ENCODE data around the gene ARMCX1.
A peak's percentile ranks its signal among the peaks of the same experiment; 100 is the strongest.
"Not testable (repeated sequence)": the region's sequence is repeated elsewhere in the genome, so short reads cannot be mapped to it uniquely, and the experiment has no call there.

Gene ARMCX1

GRCh38 chrX:101550362-101550750 lies at the start of gene ARMCX1:
ARMCX1 (plus strand) TSS chrX:101550547; CDS start chrX:101552931, 2,384 bp downstream.
- peak; percentile 55 for DNase-seq (ENCODE audit: low spot score)

DNA sequence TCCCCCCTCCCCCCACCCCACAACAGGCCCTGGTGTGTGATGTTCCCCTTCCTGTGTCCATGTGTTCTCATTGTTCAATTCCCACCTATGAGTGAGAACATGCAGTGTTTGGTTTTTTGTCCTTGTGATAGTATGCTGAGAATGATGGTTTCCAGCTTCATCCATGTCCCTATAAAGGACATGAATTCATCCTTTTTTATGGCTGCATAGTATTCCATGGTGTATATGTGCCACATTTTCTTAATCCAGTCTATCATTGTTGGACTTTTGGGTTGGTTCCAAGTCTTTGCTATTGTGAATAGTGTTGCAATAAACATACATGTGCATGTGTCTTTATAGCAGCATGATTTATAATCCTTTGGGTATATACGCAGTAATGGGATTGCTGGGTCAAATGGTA lies 47.4 kb upstream of the ARMCX1 start:
- not testable (repeated sequence) for DNase-seq (ENCODE audit: low spot score)

GRCh38 chrX:101507372-101507771 lies 43.0 kb upstream of the ARMCX1 start:
- DNase-seq (ENCODE audit: low spot score): no peak

- no peak for DNase-seq (ENCODE audit: low spot score)
These were observed 42.4 kb upstream of the ARMCX1 start for GRCh38 chrX:101507986-101508385.

DNA sequence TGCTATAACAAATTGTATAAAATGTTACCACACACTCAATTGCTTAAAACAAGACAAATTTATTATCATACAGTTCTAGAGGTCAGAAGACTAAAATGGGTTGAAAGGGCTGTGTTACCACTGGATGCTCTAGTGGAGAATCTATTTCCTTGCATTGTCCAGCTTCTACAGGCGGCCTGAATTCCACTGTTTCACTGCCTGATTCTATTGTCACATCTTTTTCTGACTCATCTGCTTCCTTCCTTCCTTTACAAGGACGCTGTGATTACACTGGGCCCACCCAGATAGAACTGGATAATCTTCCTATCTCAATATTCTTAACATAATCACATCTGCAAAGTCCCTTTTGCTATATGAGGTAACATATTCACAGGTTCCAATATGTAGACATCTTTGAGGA lies 19.4 kb upstream of the ARMCX1 start:
- no peak for DNase-seq (ENCODE audit: low spot score)

- no peak for DNase-seq (ENCODE audit: low spot score)
These were observed 11.2 kb upstream of the ARMCX1 start for GRCh38 chrX:101539116-101539515.

GRCh38 chrX:101550751-101551379 lies 518 bp downstream of the ARMCX1 start:
- DNase-seq (ENCODE audit: low spot score): peak; percentile 51

GRCh38 chrX:101551380-101551767 lies 1.0 kb downstream of the ARMCX1 start:
- no peak for DNase-seq (ENCODE audit: low spot score)

- DNase-seq (ENCODE audit: low spot score): no peak
These were observed 2.4 kb downstream of the ARMCX1 start for GRCh38 chrX:101552714-101553113.

- DNase-seq (ENCODE audit: low spot score): no peak
These were observed 14.3 kb downstream of the ARMCX1 start for GRCh38 chrX:101564651-101565050.

DNA sequence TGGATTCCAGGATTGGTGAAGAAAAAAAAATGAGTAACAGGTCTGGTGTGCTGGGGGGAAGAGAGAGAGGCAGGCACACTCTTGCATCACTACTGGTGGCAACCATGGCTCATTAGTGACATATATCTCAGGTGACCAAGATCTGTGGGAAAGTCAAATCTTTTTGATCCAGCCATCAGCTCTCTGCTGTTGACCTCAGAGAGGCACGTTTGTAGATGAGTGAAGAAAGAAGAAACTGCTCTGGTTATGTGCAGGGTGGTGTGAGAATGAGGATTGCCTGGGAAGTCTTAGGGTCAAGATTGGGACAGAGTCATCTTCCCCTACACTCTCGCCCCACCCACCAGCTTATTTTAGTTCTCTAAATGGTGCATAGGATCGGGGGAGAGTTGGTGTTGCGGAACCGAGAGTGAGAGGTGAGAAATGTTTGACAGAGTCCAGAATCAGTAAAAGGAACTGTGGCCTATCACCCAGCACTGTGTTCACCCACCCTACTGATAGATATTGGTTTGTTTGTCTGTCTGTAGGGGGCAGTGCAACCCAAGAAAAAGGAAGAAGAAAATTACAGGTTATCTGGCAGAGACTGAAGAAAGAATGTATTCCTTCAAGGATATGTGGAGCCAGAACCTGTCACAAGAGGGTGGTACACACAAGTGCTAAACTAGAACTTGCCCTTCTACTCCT lies 45.5 kb downstream of the ARMCX1 start:
- DNase-seq (ENCODE audit: low spot score): peak; percentile 46

DNA sequence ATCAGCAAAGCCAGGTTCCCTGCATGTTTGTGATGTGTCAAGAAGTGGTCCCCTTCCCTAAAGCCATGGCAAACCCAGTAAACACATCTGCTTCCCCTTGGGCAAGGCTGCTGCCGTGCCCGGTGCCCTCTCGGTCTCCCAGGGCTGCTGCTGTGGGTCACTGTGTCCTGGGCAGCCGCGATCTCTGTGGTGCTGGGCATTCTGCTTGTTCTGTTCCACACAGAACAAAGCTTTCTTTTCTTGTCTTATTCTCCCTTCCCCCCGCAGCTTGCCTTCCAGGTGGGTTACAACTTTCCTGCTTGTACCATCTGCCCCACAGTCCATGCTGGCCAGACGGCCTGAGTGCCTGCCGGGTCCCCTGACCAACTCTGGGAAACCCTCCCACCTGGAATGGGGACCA lies 49.2 kb downstream of the ARMCX1 start:
- DNase-seq (ENCODE audit: low spot score): not testable (repeated sequence)

GRCh38 chrX:101602077-101602476 lies 51.7 kb downstream of the ARMCX1 start:
- DNase-seq (ENCODE audit: low spot score): no peak

Data from hepatic stellate cell (primary cell).